DMS53 treated with DMSO at 0.1 percent for 48 hours (cell line): ENCODE results near the gene ABCG8.

Experiments
- DNase-seq: peaks from one replicate; lab custom pipeline; 2025; ENCODE audit not compliant: unreplicated experiment; lab: John Stamatoyannopoulos, UW

The ABCG8 gene

DNA sequence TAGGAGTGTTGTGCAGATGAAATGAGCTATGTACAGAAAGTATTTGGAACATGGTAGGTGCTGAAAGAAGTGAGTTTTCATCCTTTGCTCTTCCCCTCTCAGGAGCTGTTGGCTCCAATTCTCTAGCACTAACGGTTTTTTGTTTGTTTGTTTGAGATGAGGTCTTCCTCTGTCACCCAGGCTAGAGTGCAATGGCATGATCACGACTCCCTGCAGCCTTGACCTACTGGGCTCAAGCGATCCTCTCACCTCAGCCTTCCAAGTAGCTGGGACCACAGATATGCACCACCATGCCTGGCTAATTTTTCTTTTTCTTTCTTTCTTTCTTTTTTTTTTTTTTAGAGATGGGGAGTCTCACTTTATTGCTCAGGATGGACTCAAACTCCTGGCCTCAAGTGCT, 12.9 kb upstream of the ABCG8 start:
- DNase-seq, result no peak

- DNase-seq, result no peak
Observed at GRCh38 chr2:43826305-43827250, 12.2 kb upstream of the ABCG8 start.

GRCh38 chr2:43831543-43832294, 7.1 kb upstream of the ABCG8 start:
- no peak for DNase-seq

DNA sequence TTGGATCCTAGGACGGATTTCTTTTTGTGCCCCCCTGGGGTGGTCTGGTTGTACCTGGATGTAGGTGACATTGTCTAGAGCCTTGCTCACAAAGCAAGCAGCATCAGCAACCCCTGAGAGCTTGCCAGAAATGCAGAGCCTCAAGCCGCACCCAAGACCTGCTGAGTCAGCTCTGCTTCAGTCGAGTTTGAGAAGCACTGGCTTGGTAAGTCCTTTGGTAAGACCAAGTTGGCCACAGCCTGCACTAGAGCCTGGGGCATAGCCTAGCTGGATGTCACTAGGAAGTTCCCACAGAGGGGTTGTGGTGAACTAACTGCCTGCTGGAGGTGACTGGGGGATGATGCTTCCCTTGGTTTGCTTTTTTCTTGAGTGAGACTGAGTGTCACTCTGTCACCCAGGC, 6.3 kb upstream of the ABCG8 start:
- DNase-seq, result no peak

GRCh38 chr2:43837033-43837432, 1.7 kb upstream of the ABCG8 start:
- DNase-seq, result no peak

DNA sequence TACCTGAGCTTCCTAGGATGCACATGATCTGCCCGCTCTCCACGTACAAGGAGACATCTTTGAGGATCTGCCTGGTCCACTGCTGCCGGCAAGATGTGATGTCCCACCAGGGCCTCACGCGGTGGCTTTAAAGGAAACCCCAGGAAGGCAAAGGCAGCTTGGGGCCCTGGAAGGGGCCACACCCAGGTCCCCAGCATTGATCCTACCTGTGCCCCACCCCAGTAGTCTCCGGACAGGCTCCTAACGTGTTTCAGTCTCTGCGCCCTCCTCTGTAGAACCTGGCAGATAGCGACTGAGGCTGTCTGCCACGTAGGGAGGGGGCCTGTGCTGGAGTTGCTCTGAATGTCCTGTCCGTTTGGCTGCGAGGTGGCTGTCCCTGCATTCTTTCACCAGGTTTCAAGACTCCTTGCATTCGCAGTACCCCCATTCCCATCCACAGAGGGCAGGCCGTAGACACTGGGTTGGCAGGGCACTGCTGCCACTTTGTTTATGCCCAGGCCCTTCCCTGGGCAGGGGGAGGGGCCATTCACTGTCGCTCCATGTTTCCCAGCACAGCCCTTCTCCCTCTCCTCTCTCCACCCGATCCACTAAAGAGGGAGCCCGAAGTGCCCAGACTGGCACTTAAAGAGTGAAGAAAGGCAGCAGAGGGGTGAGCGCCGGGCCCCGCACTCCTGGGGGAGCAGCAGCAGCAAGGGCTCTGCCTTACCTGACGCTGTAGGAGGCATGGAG, 776 bp upstream of the ABCG8 start:
- no peak for DNase-seq

GRCh38 chr2:43839776-43840564, 1.2 kb downstream of the ABCG8 start:
- DNase-seq, result no peak

DNA sequence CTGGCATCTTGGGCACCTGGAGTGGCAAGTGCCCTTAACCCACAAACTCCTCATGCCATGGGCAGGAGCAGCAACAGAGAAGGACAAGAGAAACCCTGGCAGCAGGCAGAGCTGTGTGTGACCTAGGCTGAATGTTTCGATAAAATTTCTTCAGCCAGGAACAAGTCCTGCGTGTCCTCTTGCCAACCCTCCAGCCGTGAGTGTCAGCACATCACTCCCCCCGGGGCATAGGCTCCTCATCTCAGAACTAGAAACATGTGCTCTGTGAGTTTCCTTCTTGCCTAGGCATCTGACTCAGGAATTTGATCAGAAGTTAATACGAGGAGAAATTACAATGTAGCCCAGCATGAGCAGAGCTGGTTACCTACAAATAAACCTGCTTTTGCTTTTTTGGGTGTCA, 2.2 kb downstream of the ABCG8 start:
- DNase-seq, result no peak

GRCh38 chr2:43841949-43842865, 3.4 kb downstream of the ABCG8 start:
- DNase-seq, result no peak

DNA sequence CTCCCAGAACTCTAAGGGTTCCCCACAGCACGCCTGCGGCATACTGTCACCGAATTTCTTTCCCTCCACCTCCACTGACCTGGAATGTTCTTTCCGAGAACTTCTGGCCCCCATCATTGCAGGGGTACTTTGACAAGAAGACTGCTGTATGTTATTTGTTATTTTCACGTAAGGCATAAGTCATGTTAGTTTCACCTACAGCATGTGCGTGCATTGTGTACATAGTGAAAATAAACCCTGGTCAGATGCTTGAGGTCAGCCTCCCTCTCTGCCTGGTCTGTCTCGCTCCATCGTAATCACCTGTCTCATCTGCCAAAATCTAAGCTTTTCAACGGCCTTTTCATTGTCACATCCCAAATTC, 4.1 kb downstream of the ABCG8 start:
- no peak for DNase-seq

- no peak for DNase-seq
Observed at GRCh38 chr2:43845181-43845580, 6.4 kb downstream of the ABCG8 start.

DNA sequence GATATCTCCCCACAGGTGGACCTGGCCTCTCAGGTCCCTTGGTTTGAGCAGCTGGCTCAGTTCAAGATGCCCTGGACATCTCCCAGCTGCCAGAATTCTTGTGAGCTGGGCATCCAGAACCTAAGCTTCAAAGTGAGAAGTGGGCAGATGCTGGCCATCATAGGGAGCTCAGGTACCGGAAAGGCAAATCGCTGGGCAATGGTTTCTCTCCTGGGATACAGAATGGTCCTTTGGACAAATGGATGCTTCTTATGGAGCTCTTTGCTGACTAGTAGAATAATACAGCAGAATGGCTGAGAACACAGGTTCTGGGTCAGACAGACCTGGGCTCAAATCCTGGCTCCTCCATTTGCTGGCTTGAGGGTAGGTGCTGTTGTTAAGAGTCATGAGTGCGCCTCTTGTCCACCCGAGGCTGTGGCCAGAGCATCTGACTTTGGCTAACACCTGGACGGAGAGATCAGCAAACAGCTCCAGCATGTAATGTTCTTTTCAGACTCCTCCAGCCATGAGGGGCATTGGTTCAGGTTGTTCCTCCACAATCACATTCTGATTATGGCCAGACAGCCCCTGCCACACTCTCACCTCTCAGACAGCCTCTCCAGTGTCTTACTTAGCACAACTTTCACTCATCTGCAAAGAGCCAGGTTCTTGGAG, 7.5 kb downstream of the ABCG8 start:
- DNase-seq, result no peak

DNA sequence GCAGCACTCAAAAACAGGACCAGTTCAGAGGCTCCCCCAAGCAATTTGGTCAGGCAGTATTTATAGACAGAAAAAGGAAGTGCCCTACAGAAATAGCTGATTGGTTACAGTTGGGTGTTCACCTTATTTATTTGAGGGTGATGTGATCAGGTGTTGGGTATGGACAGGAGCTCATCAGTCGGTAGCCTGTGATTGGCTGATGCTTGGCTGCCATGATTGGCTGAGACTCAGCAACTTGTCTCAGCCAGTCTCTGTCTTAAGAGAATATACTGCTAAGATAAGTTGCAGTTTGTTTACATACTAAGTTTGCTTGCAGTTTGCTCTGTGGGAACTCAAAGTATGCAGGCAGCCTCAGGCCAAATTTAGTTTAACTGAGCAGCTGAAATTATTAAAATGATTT, 9.4 kb downstream of the ABCG8 start:
- DNase-seq, result peak; percentile 54

DNA sequence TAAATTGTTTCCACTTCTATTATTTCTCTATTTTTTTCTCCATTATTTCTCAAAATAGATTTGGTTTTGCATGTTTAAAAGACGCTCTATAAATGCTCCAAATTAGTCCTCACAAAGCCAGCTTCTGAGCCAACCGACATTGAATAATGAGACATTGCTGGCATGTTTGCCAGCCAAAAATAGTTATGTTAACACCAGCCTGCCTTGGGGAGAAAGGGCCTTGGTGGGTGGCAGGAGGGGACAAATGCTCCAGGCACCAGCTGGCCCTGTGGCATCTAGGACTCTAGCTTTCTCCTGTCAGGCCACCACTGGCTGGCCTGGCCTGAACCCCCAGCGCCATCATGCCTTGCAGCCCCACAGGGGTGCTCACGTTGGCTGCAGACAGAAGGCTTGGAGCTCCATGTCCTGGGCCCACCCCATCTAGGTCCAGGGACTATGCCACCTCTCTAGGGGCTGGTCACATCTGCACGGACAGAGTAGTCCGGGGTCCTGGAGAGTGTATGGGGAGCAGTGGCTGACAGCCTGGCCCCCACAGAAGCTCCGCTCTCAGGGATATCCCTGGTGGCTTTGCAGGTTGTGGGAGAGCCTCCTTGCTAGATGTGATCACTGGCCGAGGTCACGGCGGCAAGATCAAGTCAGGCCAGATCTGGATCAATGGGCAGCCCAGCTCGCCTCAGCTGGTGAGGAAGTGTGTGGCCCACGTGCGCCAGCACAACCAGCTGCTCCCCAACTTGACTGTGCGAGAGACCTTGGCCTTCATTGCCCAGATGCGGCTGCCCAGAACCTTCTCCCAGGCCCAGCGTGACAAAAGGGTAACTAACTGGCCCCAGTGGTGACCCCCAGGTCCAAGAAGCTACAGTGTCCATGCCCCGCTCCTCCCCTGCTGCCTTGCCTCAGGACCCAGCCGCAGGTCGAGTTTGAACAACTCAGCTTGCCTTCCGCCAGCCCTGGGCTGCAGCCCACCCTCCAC, 12.5 kb downstream of the ABCG8 start:
- DNase-seq, result no peak

- DNase-seq, result no peak
Observed at GRCh38 chr2:43852196-43852730, 13.5 kb downstream of the ABCG8 start.

DNA sequence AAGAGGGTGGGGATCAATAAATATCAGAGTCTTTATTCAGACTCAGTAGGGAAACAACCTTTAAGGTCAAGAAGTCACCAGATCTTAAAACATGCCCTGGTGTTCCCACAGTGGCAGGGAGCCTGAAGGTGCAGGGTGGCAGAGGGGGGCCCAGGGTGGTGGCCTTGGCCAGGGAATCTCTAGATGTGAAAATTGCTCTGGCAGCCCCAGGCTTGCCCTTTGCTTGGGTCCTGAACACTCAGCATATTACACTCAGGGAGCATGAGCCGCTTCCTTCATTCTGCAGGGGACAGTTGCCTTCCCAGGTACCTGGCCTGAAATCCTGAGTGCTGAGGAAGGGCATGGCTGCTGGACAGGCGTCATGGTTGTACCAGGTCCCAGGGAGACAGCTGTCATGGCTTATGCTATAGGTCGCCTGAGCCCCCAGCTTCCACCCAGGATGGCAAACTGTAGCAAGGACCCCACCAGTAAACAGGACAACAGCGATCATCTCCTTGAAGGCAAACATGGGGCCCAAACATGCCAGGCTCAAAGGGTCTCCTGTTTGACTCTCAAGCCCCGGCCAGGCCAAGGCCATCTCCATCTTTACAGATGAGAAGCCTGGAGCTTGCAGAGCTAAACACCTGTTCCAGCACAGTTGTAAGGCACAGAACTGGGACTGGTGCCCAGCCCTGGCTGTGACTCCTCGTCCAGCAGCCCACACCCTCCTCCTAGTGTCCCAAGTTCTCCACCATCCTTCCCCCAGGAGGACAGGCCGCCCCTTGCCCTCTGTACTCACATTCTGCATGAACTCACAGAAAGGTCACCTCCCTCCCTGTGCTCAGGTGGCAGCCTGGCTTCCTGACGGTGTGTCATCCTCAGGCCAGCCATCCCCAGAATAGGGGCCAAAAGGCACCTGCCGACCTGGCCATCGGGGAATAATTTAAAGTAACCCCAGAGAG, 14.6 kb downstream of the ABCG8 start:
- DNase-seq, result no peak

DNA sequence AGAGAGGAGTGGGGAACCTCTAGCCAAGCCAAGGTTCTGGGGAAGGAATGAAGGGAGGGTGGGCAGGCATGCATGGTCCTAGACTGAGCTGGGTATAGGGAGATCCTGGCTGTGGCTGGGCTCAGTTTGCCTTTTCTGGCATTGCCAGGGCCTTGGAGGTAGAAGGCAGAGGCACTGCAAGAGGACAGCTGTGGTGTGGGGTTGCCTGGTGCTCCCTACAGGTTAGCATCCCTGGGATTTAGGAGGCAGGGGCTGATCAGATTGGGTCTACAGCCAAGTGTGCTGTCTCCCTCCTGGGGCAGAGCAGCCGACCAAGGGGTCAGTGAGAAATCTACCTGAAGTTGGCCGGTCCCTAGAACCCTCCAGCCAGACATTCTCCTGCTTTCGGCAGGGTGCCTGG, 15.9 kb downstream of the ABCG8 start:
- DNase-seq, result no peak
